ENCODE data around the gene SLC35B2. TPM values are rescaled to one million over a fixed set of nuclear protein-coding genes. Genes with fewer than 3 reads are reported as not detected.

Gene SLC35B2
- total RNA-seq, 1 donor from 2014 or later, result 71.8 TPM

DNA sequence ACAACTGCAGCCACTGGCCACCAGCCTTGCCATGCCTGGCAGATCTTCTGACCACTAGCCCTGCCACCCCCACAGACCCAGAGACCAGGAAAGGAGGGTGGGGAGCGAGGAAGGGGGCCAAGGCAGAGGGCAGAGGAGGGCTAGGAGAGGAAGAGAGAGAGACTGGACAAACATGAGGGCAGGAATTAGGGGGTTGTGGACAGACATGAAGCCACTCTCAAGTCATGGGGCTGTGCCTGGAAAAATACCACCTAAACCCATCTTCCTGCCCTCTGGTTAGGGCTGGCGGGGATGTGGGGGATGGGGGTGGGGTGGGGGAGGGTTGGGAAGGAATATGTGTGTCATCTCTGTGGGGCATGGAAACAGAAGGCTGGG is 35.4 kb downstream of the SLC35B2 start:
- Mint-ChIP-seq H3K36me3 (ENCODE audit: unreplicated experiment) (no peaks in the 10 kb centered on the region), H3K27ac (ENCODE audit: unreplicated experiment) (no peak overlapping the region), H3K4me3 (ENCODE audit: unreplicated experiment) (no peak overlapping the region), H3K4me1 (ENCODE audit: low read depth, unreplicated experiment) (peaks cover 30% of the 10 kb centered on the region), H3K9me3 (ENCODE audit: unreplicated experiment) (no peaks in the 10 kb centered on the region), H3K27me3 (ENCODE audit: unreplicated experiment) (peaks cover 6% of the 10 kb centered on the region)
- no peak for DNase-seq
- TF ChIP-seq, protein P1, sequence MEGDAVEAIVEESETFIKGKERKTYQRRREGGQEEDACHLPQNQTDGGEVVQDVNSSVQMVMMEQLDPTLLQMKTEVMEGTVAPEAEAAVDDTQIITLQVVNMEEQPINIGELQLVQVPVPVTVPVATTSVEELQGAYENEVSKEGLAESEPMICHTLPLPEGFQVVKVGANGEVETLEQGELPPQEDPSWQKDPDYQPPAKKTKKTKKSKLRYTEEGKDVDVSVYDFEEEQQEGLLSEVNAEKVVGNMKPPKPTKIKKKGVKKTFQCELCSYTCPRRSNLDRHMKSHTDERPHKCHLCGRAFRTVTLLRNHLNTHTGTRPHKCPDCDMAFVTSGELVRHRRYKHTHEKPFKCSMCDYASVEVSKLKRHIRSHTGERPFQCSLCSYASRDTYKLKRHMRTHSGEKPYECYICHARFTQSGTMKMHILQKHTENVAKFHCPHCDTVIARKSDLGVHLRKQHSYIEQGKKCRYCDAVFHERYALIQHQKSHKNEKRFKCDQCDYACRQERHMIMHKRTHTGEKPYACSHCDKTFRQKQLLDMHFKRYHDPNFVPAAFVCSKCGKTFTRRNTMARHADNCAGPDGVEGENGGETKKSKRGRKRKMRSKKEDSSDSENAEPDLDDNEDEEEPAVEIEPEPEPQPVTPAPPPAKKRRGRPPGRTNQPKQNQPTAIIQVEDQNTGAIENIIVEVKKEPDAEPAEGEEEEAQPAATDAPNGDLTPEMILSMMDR (IDR thresholded peaks at IDR 0.05; ENCODE audit: partially characterized antibody, unreplicated experiment), result no peak

DNA sequence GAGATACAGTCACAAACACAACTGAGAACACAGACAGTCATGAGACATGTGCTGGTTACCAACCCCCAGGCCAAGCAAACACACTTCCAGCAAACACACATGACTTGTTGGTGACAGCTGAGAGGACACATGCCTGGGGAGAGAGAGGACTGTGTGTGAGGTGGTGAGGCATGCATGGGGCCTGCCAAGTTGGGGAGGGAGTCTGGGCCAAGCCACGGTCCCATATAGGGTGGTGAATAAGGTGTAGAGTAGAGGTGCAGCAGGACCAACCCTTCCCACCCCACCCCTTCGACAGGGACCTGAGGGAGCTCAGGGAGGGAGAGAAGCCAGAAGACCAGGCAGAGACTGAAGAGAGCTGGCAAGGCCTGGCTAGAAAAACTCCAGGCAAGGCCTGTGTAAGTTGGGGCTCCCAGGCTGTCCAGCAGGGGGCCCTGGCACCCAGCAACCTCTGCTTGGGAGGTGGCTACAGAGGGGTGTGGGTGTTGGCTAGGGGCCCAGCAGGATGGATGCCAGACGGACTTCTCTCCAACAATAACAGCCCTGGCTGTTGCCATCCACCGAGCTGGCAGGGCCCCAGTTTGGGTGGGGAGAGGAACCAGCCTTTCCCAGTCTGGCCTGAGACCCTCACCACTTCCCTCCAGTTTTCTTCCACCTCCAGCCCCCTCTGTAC is 35.9 kb downstream of the SLC35B2 start:
- peaks cover 30% of the 10 kb centered on the region for H3K4me1 Mint-ChIP-seq (ENCODE audit: low read depth, unreplicated experiment)
- H3K27me3 Mint-ChIP-seq (ENCODE audit: unreplicated experiment), result peaks cover 6% of the 10 kb centered on the region
- TF ChIP-seq, protein P1 (IDR thresholded peaks at IDR 0.05; ENCODE audit: partially characterized antibody, unreplicated experiment), result peak; percentile 70
- H3K36me3 Mint-ChIP-seq (ENCODE audit: unreplicated experiment), result no peaks in the 10 kb centered on the region
- no peaks in the 10 kb centered on the region for H3K9me3 Mint-ChIP-seq (ENCODE audit: unreplicated experiment)
- DNase-seq, result peak; percentile 69
- no peak overlapping the region for H3K4me3 Mint-ChIP-seq (ENCODE audit: unreplicated experiment)
- H3K27ac Mint-ChIP-seq (ENCODE audit: unreplicated experiment), result no peak overlapping the region

DNA sequence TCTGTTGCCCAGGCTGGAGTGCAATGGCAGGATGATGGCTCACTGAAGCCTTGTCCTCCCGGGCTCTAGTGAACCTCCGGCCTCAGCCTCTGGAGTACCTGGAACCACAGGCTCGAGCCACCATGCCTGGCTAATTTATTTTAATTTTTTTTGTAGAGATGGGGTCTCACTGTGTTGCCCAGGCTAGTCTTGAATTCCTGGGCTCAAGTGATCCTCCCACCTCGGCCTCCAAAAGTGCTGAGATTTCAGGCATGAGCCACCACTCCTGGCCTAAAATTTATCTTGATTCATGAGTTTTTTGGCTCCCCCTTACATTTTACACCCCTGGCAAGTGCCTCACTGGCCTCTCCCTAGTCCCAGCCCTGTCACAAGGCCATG is 36.4 kb downstream of the SLC35B2 start:
- Mint-ChIP-seq H3K27ac (ENCODE audit: unreplicated experiment) (no peak overlapping the region), H3K27me3 (ENCODE audit: unreplicated experiment) (peaks cover 6% of the 10 kb centered on the region), H3K4me1 (ENCODE audit: low read depth, unreplicated experiment) (peaks cover 27% of the 10 kb centered on the region), H3K9me3 (ENCODE audit: unreplicated experiment) (no peaks in the 10 kb centered on the region), H3K36me3 (ENCODE audit: unreplicated experiment) (no peaks in the 10 kb centered on the region), H3K4me3 (ENCODE audit: unreplicated experiment) (no peak overlapping the region)
- no peak for DNase-seq
- TF ChIP-seq, protein P1 (IDR thresholded peaks at IDR 0.05; ENCODE audit: partially characterized antibody, unreplicated experiment), result no peak

DNA sequence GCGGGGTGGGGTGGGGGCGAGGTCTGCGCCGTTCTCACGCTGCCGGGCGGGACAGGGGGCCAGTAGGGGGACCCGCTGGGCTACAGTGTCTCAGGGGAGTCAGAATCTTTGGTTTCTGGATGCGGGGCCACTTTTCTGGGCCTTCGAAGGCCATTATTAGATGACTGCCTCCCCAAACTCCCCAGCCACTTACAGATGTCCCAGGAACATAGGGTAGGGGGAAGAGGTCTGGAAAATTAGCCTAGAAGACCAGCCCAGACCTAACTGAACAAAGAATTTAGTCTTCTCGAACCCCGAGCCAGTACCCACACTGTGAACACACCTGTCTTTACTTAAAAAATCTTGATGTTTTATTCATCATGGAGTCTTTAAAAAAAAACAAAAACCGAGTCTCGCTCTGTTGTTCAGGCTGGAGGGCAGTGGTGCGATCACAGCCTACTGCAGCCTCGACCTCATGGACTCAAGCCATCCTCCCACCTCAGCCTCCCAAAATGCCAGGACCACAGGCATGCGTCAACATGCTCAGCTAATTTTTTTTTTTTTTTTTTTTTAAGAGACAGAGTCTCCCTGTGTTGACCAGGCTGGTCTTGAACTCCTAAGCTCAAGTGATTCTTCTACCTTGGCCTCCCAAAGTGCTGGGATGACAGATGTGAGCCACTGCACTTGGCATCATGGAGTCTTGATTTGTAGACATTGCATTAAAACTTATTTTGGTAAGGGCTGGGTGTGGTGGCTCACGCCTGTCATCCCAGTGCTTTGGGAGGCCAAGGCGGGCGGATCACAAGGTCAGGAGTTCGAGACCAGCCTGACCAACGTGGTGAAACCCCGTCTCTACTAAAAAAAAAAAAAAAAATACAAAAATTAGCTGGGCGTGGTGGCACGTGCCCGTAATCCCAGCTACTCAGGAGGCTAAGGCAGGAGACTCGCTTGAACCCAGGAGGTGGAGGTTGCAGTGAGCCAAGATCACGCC is 37.2 kb downstream of the SLC35B2 start:
- peaks cover 25% of the 10 kb centered on the region for H3K4me1 Mint-ChIP-seq (ENCODE audit: low read depth, unreplicated experiment)
- no peaks in the 10 kb centered on the region for H3K9me3 Mint-ChIP-seq (ENCODE audit: unreplicated experiment)
- peaks cover 6% of the 10 kb centered on the region for H3K27me3 Mint-ChIP-seq (ENCODE audit: unreplicated experiment)
- H3K36me3 Mint-ChIP-seq (ENCODE audit: unreplicated experiment), result no peaks in the 10 kb centered on the region
- no peak overlapping the region for H3K27ac Mint-ChIP-seq (ENCODE audit: unreplicated experiment)
- peak overlapping the region; percentile 63 for H3K4me3 Mint-ChIP-seq (ENCODE audit: unreplicated experiment)
- TF ChIP-seq, protein P1 (IDR thresholded peaks at IDR 0.05; ENCODE audit: partially characterized antibody, unreplicated experiment), result no peak
- DNase-seq, result no peak

Data from glutamatergic neuron (in vitro differentiated cells).